IMR-90 (cell line): ENCODE data around the gene SNRPD3. TPM values are rescaled to one million over a fixed set of nuclear protein-coding genes. Genes with fewer than 3 reads are reported as not detected.

ENCODE experiments used
- ATAC-seq: fragments of 200-7000 bp; cut with Tn5 transposase; 2 replicates; pipeline ENCODE4 v1.9.1; 2020; ENCODE audit warnings: low read depth, mild to moderate bottlenecking, moderate library complexity
- BruUV-seq: library from RNA; stranded (reverse); fragments of 400-500 nt; replicated peaks from 2 replicates; lab custom pipeline; 2021; lab: Mats Ljungman, UMichigan
- CTCF ChIA-PET: fragments of 300-600 bp; formaldehyde crosslinking; extraction: SDS; loops from one replicate; lab custom pipeline; 2021; ENCODE audit warnings: antibody characterized with exemption; lab: Yijun Ruan, JAX
- POLR2A ChIA-PET: fragments of 300-600 bp; sonication (Branson Sonifier 250); formaldehyde crosslinking; loops from one replicate; lab custom pipeline; 2022; ENCODE audit warnings: antibody characterized with exemption; ENCODE audit not compliant: unreplicated experiment; lab: Charles Lee
- DNase-seq: peaks from one replicate; pipeline ENCODE4 v3.0.0; 2013
- H2AFZ ChIP-seq: replicated peaks from 2 replicates; pipeline ENCODE3; 2013; ENCODE audit warnings: low read length, mild to moderate bottlenecking; ENCODE audit not compliant: poor library complexity
- H2AK5ac ChIP-seq: 2 replicates; pipeline ENCODE4 v1.6.1; 2013; ENCODE audit warnings: low read depth, low read length, inconsistent platforms
- H2AK9ac ChIP-seq: replicated peaks from 2 replicates; pipeline ENCODE3; 2013; ENCODE audit warnings: mild to moderate bottlenecking, low read depth, low read length, moderate library complexity; ENCODE audit not compliant: poor library complexity
- H2BK120ac ChIP-seq: 2 replicates; pipeline ENCODE4 v1.6.1; 2013; ENCODE audit warnings: low read depth, low read length, inconsistent platforms
- H2BK15ac ChIP-seq: 3 replicates; pipeline ENCODE4 v1.6.1; 2013; ENCODE audit warnings: low read depth, low read length, inconsistent platforms
- H2BK20ac ChIP-seq: 2 replicates; pipeline ENCODE4 v1.6.1; 2013; ENCODE audit warnings: low read depth, mild to moderate bottlenecking, inconsistent platforms, low read length, moderate library complexity
- H2BK5ac ChIP-seq: 2 replicates; pipeline ENCODE4 v1.6.1; 2013; ENCODE audit warnings: mild to moderate bottlenecking, low read depth, low read length, inconsistent platforms; ENCODE audit not compliant: poor library complexity, severe bottlenecking
- H3K14ac ChIP-seq: replicated peaks from 2 replicates; pipeline ENCODE4 v1.6.1; 2013; ENCODE audit warnings: low read depth, low read length, inconsistent platforms
- H3K18ac ChIP-seq: 2 replicates; pipeline ENCODE4 v1.6.1; 2013; ENCODE audit warnings: low read depth, low read length, control low read depth
- H3K23ac ChIP-seq: 2 replicates; pipeline ENCODE4 v1.6.1; 2013; ENCODE audit warnings: low read depth, low read length, inconsistent platforms
- H3K27ac ChIP-seq: 2 replicates; pipeline ENCODE4 v1.5.1; 2013; ENCODE audit warnings: mild to moderate bottlenecking, control low read depth, low read length; ENCODE audit not compliant: insufficient read depth
- H3K27me3 ChIP-seq: 2 replicates; pipeline ENCODE4 v1.6.1; 2013; ENCODE audit warnings: low read length; ENCODE audit not compliant: control insufficient read depth, insufficient read depth
- H3K36me3 ChIP-seq: 2 replicates; pipeline ENCODE4 v1.6.1; 2013; ENCODE audit warnings: low read length, mixed read lengths; ENCODE audit not compliant: control insufficient read depth, insufficient read depth
- H3K4ac ChIP-seq: 2 replicates; pipeline ENCODE4 v1.6.1; 2013; ENCODE audit warnings: low read depth, low read length, inconsistent platforms
- H3K4me1 ChIP-seq: 2 replicates; pipeline ENCODE4 v1.6.1; 2013; ENCODE audit warnings: low read length, mixed read lengths; ENCODE audit not compliant: control insufficient read depth, insufficient read depth
- H3K4me2 ChIP-seq: 2 replicates; pipeline ENCODE4 v1.6.1; 2013; ENCODE audit warnings: low read depth, mild to moderate bottlenecking, control low read depth, low read length, moderate library complexity
- H3K4me3 ChIP-seq: 2 replicates; pipeline ENCODE4 v1.5.1; 2013; ENCODE audit warnings: low read depth, mild to moderate bottlenecking, control low read depth, low read length, moderate library complexity; ENCODE audit not compliant: insufficient read depth
- H3K56ac ChIP-seq: 2 replicates; pipeline ENCODE4 v1.6.1; 2013; ENCODE audit warnings: low read length, inconsistent platforms; ENCODE audit not compliant: insufficient read depth; ENCODE audit errors: extremely low read depth
- H3K79me1 ChIP-seq, 2 experiments: 2 replicates each; pipeline ENCODE4 v1.6.1; 2013; ENCODE audit warnings: low read length in 2 of 2, inconsistent platforms in 1 of 2, low read depth in 1 of 2
- H3K9ac ChIP-seq: 2 replicates; pipeline ENCODE4 v1.6.1; 2013; ENCODE audit warnings: low read depth, low read length, control low read depth
- H3K9me1 ChIP-seq: 2 replicates; pipeline ENCODE4 v1.6.1; 2013; ENCODE audit warnings: low read length, inconsistent platforms; ENCODE audit not compliant: insufficient read depth
- H3K9me3 ChIP-seq: 2 replicates; pipeline ENCODE4 v1.6.1; 2013; ENCODE audit warnings: low read length; ENCODE audit not compliant: control insufficient read depth, insufficient read depth
- H4K20me1 ChIP-seq: 2 replicates; pipeline ENCODE4 v1.6.1; 2013; ENCODE audit warnings: low read length, inconsistent platforms; ENCODE audit not compliant: insufficient read depth
- H4K5ac ChIP-seq: 2 replicates; pipeline ENCODE4 v1.6.1; 2013; ENCODE audit warnings: mild to moderate bottlenecking, low read depth, low read length, control low read depth
- H4K8ac ChIP-seq, 2 experiments: 2 replicates each; pipeline ENCODE4 v1.6.1; 2013; ENCODE audit warnings: low read depth in 2 of 2, low read length in 2 of 2, control low read depth in 1 of 2, inconsistent platforms in 1 of 2
- H4K91ac ChIP-seq: 2 replicates; pipeline ENCODE4 v1.6.1; 2013; ENCODE audit warnings: low read depth, low read length, inconsistent platforms; ENCODE audit not compliant: insufficient read depth
- BHLHE40 ChIP-seq: fragments of 150-350 bp; IDR thresholded peaks from 2 replicates; pipeline ENCODE4 v1.6.1; 2016; ENCODE audit warnings: mild to moderate bottlenecking, low read depth, low read length
- CEBPB ChIP-seq: IDR thresholded peaks from 2 replicates; pipeline ENCODE4 v1.6.1; 2012; ENCODE audit warnings: low read depth, low read length, improper control_type of control experiment
- CHD1 ChIP-seq: IDR thresholded peaks from 2 replicates; pipeline ENCODE4 v1.6.1; 2012; ENCODE audit warnings: low read depth, low read length, improper control_type of control experiment
- FOS ChIP-seq: fragments of 150-350 bp; IDR thresholded peaks from 2 replicates; pipeline ENCODE4 v1.6.1; 2016; ENCODE audit warnings: low read depth, low read length
- MAFK ChIP-seq: IDR thresholded peaks from 2 replicates; pipeline ENCODE4 v1.6.1; 2012; ENCODE audit warnings: low read depth, low read length, improper control_type of control experiment
- MAZ ChIP-seq: IDR thresholded peaks from 2 replicates; pipeline ENCODE4 v1.6.1; 2012; ENCODE audit warnings: low read depth, mild to moderate bottlenecking, low read length, improper control_type of control experiment, moderate library complexity, borderline replicate concordance
- MXI1 ChIP-seq: IDR thresholded peaks from 2 replicates; pipeline ENCODE4 v1.6.1; 2012; ENCODE audit warnings: low read depth, mild to moderate bottlenecking, low read length, moderate library complexity, borderline replicate concordance
- NFE2L2 ChIP-seq: fragments of 150-350 bp; IDR thresholded peaks from 2 replicates; pipeline ENCODE4 v1.6.1; 2016; ENCODE audit warnings: low read depth, mild to moderate bottlenecking, low read length
- POLR2A ChIP-seq: IDR thresholded peaks from 2 replicates; pipeline ENCODE4 v1.6.1; 2012; ENCODE audit warnings: mild to moderate bottlenecking, low read depth, low read length
- RAD21 ChIP-seq: IDR thresholded peaks from 2 replicates; pipeline ENCODE4 v1.6.1; 2012; ENCODE audit warnings: low read length, improper control_type of control experiment
- RFX5 ChIP-seq: IDR thresholded peaks from 2 replicates; pipeline ENCODE4 v1.8.0; 2012; ENCODE audit warnings: low read depth, mild to moderate bottlenecking, low read length, moderate library complexity
- SMC3 ChIP-seq: fragments of 150-350 bp; IDR thresholded peaks from 2 replicates; pipeline ENCODE4 v1.6.1; 2016; ENCODE audit warnings: low read depth, mild to moderate bottlenecking, antibody characterized with exemption, low read length, moderate library complexity
- WGBS, 2 experiments: methylation state at CpG; one replicate each; pipeline versions ENCODE4 v1.1.5 to v1.1.7; 2013; ENCODE audit warnings: missing lambda C conversion rate in 2 of 2; ENCODE audit not compliant: insufficient read length in 1 of 2; ENCODE audit errors: extremely low coverage in 2 of 2; 5-methylcytosine and 5-hydroxymethylcytosine counted together
- dilution Hi-C: fragments of 300-500 bp; cut with HindIII; formaldehyde crosslinking; loops from one replicate; pipeline ENCODE4 v1.14.3; 2018; ENCODE audit warnings: low sequenced_read_pairs; ENCODE audit not compliant: unreplicated experiment
- in situ Hi-C: fragments of 300-500 bp; cut with MboI; formaldehyde crosslinking; loops from 3 replicates; pipeline ENCODE4 v1.14.3; 2019; ENCODE audit warnings: low sequenced_read_pairs, inconsistent platforms, mixed read lengths
- intact Hi-C: fragments of 100-400 bp; cut with micrococcal nuclease; formaldehyde crosslinking; loops from 2 replicates; pipeline ENCODE4 v1.10.0; 2022
- polyA plus RNA-seq, 3 experiments: library from polyadenylated mRNA; depleted of rRNA; stranded (reverse); fragments of >200 nt; gene quantifications; 2 replicates each; pipeline ENCODE4 v1.2.3, GENCODE V29; 2012; ENCODE audit warnings: low replicate concordance in 1 of 3
- total RNA-seq: library from RNA; depleted of rRNA; stranded (reverse); fragments of >200 nt; gene quantifications from 2 replicates; pipeline ENCODE4 v1.2.3, GENCODE V29; 2012
- TF ChIP-seq, protein P1 (sequence below): fragments of 150-350 bp; IDR thresholded peaks from 2 replicates; pipeline ENCODE4 v1.6.1; 2017; ENCODE audit warnings: mild to moderate bottlenecking, antibody characterized with exemption, low read length, low read depth
- TF ChIP-seq, protein P2 (sequence below): fragments of 150-350 bp; IDR thresholded peaks from 2 replicates; pipeline ENCODE4 v1.6.1; 2016; ENCODE audit warnings: low read depth, mild to moderate bottlenecking, low read length, moderate library complexity, borderline replicate concordance
- TF ChIP-seq, protein P3 (sequence below): conservative IDR thresholded peaks from 2 replicates; pipeline ENCODE4 v1.5.1; 2012; ENCODE audit warnings: mild to moderate bottlenecking, low read depth, low read length, improper control_type of control experiment

SNRPD3 gene
- total and polyA plus RNA-seq, 2 of the 4 experiments (the other 2 are of a cell fraction): 158 to 283 TPM

DNA sequence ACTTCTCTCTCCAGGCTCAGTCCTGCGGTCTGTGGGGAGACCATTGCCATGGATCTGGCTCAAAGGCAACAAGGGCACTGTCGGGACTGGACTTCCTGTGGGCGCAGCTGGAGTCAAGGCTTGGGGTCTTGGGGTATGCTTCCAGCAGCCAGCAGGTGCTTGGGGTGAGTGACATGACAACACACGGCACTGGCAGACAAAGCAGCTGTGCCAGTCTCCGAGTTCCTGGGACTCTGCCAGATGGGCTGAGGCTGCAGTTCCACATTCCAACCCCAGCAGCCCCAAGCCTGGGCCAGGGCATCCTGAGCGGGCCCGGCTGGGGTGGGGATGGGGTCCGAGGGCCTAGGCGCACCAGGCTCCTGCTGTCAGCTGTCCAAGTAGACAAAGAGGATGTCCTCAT is 13.2 kb upstream of the SNRPD3 start:
- H3K36me3 ChIP-seq: peaks cover 60% of the 10 kb centered on the region

More for the DNA sequence above, 13.2 kb upstream of the SNRPD3 start:
- Histone ChIP-seq H2AFZ (no peak overlapping the region), H3K4ac (no peak overlapping the region), H3K27me3 (no peaks in the 10 kb centered on the region), H3K27ac (no peak overlapping the region), H2BK5ac (no peak overlapping the region), H3K79me1 (peaks cover 6 to 38% of the 10 kb centered on the region in 2 experiments; a peak in 3 of 4 replicates), H2BK20ac (no peak overlapping the region), H4K20me1 (peaks cover 12% of the 10 kb centered on the region; the same call in 1 of the 2 replicates), H3K9me1 (peaks cover 6% of the 10 kb centered on the region; the same call in 1 of the 2 replicates), H3K4me2 (no peak overlapping the region), H3K9me3 (no peaks in the 10 kb centered on the region), H2AK5ac (no peak overlapping the region), H2AK9ac (no peak overlapping the region), H4K8ac (no peak overlapping the region), H4K91ac (no peak overlapping the region), H2BK15ac (no peak overlapping the region), H3K4me3 (no peak overlapping the region), H3K56ac (no peak overlapping the region), H3K9ac (no peak overlapping the region), H3K4me1 (peaks cover 2% of the 10 kb centered on the region; the same call in 1 of the 2 replicates), H4K5ac (no peak overlapping the region), H3K18ac (no peak overlapping the region), H2BK120ac (no peak overlapping the region), H3K23ac (no peak overlapping the region), H3K14ac (no peak overlapping the region)
- in situ Hi-C loops: no loop called here
- no peak for ATAC-seq
- intact Hi-C loops: no loop called here
- DNase-seq: no peak
- POLR2A ChIA-PET: no interaction called here
- no TSS peak for BruUV-seq
- CTCF ChIA-PET: no interaction called here
- TF ChIP-seq SMC3 (no peak), POLR2A (no peak), MAFK (no peak), RFX5 (no peak), MAZ (no peak), RAD21 (no peak), NFE2L2 (no peak), FOS (no peak), MXI1 (no peak), CEBPB (no peak), BHLHE40 (no peak), CHD1 (no peak)
- TF ChIP-seq, protein P1, sequence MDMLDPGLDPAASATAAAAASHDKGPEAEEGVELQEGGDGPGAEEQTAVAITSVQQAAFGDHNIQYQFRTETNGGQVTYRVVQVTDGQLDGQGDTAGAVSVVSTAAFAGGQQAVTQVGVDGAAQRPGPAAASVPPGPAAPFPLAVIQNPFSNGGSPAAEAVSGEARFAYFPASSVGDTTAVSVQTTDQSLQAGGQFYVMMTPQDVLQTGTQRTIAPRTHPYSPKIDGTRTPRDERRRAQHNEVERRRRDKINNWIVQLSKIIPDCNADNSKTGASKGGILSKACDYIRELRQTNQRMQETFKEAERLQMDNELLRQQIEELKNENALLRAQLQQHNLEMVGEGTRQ: no peak
- TF ChIP-seq, protein P2, sequence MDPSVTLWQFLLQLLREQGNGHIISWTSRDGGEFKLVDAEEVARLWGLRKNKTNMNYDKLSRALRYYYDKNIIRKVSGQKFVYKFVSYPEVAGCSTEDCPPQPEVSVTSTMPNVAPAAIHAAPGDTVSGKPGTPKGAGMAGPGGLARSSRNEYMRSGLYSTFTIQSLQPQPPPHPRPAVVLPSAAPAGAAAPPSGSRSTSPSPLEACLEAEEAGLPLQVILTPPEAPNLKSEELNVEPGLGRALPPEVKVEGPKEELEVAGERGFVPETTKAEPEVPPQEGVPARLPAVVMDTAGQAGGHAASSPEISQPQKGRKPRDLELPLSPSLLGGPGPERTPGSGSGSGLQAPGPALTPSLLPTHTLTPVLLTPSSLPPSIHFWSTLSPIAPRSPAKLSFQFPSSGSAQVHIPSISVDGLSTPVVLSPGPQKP: no peak
- TF ChIP-seq, protein P3, sequence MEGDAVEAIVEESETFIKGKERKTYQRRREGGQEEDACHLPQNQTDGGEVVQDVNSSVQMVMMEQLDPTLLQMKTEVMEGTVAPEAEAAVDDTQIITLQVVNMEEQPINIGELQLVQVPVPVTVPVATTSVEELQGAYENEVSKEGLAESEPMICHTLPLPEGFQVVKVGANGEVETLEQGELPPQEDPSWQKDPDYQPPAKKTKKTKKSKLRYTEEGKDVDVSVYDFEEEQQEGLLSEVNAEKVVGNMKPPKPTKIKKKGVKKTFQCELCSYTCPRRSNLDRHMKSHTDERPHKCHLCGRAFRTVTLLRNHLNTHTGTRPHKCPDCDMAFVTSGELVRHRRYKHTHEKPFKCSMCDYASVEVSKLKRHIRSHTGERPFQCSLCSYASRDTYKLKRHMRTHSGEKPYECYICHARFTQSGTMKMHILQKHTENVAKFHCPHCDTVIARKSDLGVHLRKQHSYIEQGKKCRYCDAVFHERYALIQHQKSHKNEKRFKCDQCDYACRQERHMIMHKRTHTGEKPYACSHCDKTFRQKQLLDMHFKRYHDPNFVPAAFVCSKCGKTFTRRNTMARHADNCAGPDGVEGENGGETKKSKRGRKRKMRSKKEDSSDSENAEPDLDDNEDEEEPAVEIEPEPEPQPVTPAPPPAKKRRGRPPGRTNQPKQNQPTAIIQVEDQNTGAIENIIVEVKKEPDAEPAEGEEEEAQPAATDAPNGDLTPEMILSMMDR: no peak
- dilution Hi-C loops: no loop called here
- WGBS, 2 experiments: no CpG with 5 or more reads among the region's 9 CpGs
